CD1c-positive myeloid dendritic cell (primary cell): ENCODE data around the gene PLCXD3.
A peak's percentile ranks its signal among the peaks of the same experiment; 100 is the strongest.

Experiments used
- DNase-seq: peaks from one replicate; pipeline ENCODE4 v3.0.0-alpha.2; 2016; ENCODE audit errors: extremely low spot score

The PLCXD3 gene

DNA sequence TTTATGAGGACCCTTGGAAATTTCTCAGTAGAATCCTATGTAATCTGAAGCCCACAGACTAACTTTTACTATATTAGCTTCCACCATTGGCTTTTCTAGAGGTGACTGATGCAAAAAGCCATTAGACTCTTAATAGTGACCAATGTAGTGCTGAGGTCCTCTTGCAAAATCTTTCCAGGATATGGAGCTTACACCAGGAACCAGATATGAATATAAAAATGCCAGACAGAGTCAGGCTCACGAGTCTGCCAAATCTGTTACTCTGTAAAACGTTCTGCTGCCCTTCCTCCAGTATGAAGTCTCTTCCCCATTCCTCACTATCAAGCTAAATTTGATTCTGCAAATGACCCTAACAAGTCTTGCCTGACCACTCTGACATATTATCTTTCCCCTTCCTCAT is 223.7 kb downstream of the PLCXD3 start:
- DNase-seq = no peak

DNA sequence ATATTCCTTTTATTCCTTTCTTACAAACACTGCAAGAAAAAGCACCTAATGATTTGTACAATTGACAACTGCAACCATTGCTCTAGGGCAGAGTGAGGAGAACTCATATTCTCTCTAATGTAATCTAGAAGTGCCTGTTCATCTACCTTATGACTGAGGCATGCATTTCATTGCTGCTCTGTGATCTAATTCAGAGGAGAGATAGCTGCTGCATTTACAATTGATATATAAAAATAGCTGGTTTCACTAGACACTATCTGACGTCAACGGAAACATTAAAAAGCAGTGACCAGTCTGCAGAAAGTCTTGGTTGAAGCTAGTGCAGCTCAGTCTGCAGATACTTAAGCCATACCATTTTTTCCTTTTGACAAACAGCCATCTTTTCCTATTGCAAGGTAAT is 224.2 kb downstream of the PLCXD3 start:
- no peak for DNase-seq

DNA sequence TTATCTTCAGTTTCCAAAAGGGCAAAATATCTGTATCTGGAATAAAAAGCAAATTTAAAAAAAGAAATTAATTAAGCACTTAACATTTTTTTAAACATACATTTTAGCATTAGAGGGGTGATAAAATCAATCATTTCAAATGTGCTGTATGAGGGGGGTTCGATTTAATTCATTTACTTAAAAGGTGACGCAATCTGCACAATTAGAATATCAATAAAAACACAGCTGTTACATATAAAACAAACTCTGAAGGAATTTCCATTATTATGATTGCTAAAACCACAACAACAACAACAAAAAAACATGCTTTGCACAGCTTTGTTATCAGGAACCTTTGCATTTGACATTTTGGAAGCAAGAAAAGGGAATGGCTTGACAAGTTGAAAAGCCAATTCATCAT is 225.5 kb downstream of the PLCXD3 start:
- no peak for DNase-seq

DNA sequence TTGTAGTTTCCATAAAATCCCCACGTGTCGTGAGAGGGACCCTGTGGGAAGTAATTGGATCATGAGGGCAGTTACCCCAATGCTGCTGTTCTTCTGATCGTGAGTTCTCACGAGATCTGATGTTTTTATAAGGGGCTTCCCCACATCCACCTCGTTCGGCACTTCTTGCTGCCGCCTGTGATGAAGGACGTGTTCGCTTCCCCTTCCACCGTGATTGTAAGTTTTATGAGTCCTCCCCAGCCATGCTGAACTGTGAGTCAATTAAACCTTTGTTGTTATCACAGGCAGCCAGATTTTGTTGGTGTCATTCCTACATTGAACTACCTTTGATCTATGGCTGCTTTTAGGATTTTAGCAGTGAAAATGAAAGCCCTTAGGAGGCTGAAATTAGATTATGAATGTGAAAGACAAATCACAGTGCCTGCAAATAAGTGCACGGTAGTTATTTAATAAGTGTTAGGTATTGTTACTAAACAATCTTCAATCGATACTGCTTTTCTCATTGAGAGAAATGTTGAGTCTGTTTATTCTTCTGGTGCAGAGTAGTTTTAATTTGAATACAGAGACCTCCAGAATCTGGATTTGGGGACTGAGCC is 229.1 kb downstream of the PLCXD3 start:
- no peak for DNase-seq

DNA sequence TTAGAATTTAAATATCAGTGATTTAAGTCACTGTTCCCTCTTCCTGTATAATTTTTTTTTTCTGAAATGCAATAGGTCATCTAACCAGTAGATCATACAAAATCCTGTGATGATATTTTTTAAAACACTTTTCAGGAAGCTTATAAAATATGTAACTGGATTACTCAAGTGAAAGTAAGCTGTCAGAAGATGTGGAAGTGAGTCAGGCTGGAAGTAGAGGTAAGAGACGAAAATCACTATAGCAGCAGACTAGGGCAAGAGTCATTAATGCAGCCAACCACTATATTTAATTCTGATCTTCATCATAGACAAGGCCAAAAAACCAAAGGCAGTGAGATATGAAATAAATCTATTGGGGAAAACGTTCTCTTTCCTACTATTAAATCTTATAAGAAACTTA is 231.4 kb downstream of the PLCXD3 start:
- DNase-seq = no peak

DNA sequence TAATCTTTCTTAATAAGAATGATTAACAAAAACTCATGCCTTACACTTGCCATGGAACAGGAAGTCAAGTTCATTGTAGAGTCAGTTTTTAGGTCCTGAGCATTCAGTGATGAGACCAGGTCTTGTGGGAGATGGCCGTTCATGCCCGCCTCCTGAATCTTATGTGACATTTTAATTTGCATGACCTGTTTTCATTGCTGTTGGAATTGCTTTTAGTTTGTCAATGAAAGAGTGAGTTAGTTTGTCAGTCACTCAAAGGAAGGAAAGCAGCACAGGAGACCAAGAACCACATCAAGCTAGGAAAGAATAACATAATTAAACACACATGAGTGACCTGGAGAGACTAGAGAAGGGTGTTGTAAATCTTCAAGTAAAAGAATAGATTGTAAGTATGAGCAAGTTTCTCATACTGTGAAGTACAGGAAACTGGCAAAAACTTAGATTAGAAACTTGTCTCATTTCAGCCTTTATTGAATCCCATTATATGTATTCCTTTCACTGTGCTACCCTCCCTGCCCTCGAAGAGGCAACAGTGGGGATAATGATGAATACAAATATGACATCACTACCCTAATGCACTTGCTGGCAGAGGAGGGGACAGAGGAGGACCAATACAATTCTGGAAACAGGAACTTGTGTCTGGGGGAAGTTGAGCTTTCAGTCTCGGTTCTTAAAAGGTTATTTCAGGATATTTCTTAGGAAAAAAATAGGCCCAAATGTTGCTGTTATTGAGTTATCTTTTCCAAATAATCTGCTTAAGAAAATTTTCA is 232.7 kb downstream of the PLCXD3 start:
- peak; percentile 1 for DNase-seq

DNA sequence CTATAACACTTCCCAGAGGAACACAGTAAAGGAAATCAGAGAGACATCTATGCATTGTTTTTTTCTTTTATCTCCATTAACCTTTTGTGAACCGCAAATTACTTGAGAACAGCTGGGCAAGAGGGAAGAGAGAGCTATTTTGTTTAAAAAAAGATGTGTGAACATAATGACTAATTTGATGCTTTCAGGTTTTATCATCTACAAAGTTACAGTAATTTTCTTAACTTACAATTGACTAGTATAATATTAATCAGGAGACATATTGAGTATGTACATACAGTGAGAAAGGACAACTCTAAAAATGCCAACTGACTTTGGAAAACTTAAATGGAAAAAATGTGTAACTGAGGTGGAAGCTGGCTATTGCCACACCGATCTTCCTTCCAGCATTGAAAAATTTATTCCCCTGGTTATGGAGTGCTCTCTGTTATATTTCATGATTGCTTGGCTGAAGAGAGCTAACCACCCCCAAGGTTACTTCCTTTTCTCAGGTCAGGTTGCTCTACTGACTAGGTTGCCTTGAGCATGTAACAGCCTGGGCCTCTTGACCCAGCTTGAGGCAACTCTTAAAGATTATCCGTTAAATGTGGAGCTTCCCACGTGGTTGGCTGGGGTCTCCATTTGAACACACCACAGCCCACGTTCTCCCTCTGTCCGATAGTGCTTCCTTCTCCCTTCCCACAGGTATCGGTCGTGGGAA is 234.4 kb downstream of the PLCXD3 start:
- DNase-seq = no peak

DNA sequence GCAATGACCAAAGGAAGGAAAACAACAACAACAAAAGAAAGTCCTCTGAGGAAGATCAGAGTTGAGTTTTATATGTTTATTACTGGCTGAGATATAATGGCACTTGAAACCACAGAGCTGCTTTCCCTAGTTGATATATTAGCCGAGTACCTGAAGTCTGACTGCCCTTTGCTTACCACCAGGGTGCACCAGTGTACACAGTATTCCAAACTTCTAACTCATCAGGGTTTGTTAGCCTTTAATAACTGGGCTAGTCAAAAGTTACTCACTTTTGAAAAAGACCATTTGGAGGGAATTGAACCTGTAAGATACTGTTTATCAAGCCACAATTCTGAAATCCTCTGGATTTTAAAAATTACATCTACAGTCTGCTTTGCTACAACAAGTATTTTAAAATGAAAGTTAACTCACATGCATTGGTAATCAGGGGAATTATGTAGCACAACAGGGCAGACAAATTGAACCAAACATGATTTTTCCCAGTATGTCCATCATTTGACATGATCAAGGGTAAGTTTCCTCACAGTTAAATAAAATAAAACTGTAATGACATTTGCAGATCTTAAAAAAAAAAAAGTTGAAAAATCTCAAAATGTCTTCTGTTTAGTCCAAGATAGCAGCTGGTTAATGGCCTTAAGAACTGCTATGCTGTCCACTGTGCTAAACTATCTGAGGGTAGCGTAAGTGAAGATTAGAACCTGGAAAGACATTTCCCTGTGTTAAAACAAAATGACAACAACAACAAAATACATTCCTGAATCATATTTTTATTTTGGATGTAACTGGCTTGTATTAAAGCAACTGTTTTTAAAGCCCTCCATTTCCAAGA is 239.8 kb downstream of the PLCXD3 start:
- peak; percentile 4 for DNase-seq

DNA sequence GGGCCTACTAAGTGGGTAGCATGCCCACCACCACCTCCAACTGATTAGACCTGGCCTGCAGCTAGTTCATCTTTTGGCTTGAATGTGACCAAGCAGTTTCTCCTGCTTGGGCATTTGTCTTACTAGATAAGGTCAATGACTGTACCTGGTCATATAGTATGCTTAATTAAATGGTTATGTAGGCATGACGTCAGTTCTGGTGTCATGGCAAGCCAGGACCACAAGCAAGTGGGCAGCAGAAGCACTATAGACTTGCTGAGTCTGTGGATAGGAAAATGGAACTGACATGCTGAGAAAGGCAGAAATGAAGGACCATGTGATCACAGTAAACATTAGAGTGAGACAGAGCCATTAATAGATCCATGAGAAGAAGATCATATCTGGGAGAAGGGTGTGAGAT is 241.5 kb downstream of the PLCXD3 start:
- DNase-seq = no peak

DNA sequence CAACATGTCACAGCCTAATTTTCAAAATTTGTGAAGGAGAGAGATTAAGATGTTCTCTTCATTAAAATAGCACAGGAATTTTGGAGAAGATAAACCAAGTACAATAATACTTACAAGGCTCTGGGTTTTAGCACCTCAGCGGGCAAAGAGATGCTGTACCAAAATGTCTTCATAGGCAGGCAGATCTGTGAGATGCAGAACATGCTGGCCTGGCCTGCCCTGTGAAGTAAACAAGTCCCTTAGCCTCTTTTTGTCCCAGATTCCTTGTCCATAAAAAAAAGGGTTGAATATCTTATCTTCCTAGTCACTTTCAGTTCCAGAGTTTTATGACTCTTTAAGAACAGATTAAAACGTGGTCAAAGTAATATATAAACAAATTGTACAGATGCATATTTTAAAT is 244.0 kb downstream of the PLCXD3 start:
- no peak for DNase-seq

DNA sequence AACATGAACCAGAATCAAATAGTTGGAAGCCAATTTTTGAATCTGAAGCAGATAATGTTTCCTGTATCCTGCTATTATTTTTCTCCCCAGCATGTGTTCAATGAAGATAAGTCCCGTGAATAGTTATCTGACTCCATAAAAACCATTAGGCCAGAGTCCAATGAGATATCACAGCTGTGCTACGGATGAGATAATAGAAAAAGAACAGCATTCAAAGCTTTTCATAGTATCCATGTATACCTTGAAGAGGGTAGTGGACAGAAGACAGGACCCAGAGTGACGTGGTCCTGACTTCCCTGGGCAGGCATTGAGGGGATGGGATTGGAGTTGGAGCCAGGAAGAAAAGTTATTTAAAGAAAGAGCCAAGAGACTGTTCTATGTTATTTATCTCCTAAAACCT is 246.4 kb downstream of the PLCXD3 start:
- DNase-seq = no peak

DNA sequence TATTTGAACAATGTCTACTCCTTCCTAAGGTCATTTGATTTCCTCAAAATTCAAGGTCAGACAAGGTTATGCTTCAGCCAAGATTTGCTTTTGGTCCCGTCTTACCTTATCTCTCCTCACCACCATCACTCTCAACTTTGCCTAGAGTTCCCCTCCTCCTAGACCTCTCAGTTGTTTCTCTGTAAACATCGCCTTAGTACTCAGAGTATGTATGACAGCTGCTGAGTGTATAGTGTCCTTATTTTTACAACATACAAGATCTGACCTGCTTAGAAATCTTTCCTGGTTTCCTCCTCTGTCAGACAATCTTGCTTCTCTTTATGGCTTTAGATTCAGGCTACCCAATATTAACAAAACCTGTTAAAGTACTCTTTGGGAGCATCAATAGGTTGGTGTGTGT is 247.1 kb downstream of the PLCXD3 start:
- DNase-seq = no peak
